GM18505 (cell line): ENCODE results near the gene EGFR.
A peak's percentile ranks its signal among the peaks of the same experiment; 100 is the strongest.

Experiments
- ATAC-seq: cut with Tn5 transposase; IDR thresholded peaks from one replicate; pipeline ENCODE4 v1.9.1; 2021; ENCODE audit not compliant: unreplicated experiment
- POLR2A ChIP-seq: IDR thresholded peaks from 4 replicates; pipeline ENCODE4 v1.6.1; 2011; ENCODE audit warnings: borderline replicate concordance; ENCODE audit not compliant: insufficient read depth, insufficient read length; ENCODE audit errors: extremely low read depth

The EGFR gene

DNA sequence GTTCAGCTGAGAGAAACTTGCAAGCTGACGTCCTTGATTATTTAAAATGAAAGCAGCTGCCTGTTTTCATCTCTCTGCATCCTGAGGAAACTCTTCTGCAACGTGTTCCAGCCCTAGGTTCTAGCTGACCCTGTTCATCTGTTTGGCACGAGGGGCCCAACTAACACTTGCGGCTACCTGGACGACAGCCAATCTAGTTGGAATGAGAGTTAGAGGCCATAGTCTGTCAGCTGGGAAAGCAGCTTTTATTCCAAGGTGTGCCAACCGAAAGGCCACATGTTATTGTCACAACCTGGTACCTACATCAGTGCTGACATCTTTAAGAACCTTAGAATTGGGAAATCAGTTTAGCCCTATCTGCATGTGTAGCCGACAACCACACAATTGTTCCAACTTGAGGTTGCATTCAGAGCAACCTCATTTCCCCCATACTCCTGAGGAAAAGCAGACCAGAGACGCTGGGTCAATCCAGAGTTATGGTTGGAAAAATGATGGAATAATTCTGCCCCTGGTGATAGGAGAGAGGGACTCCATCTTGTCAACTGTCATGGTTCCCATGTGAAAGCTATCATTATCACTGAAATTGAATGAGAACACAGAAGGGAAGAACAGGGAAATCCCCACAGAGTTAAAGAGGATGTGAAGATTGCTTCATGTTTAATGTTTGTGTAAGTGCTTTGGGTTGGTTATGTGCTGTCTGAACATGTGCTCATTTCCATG, 121.6 kb downstream of the EGFR start:
- ATAC-seq = peak; percentile 98

DNA sequence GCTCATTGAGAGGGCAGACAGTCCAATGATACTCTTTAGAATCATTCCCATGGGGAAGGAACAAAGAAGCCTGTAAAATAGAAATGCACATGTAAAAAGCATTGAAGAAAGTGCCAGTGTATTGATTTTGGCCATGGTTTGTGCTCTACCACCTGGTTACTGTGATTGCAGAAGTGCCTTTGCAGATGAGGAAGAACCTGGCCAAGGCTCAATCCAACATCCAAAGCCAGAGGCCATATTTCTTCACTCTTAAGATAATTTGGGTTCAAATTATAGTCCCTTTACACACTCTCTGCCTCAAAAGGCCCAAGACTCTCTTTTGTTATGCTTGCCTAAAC, 122.1 kb downstream of the EGFR start:
- peak; percentile 46 for ATAC-seq
- no peak for TF ChIP-seq POLR2A

More for the DNA sequence above, 121.6 kb downstream of the EGFR start:
- no peak for TF ChIP-seq POLR2A

DNA sequence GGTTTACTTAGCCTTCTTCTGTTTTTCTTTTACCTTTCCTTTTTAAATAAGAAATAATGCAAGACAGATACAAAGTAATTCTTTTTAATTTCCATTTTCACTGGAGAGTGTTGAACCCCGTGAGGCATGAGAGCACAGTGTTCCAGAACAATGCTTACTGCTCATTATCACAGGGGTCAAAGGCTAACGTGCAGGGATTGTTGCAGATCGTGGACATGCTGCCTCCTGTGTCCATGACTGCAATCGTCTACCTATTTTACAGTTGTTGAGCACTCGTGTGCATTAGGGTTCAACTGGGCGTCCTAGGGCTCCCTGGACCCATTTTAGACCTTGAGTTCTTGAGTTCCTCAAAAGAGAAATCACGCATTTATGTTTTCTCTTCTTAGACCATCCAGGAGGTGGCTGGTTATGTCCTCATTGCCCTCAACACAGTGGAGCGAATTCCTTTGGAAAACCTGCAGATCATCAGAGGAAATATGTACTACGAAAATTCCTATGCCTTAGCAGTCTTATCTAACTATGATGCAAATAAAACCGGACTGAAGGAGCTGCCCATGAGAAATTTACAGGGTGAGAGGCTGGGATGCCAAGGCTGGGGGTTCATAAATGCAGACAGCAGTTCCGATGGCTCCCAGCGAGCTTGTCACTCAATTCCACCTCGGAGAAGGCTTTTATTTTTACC, 124.2 kb downstream of the EGFR start:
- TF ChIP-seq POLR2A = no peak
- no peak for ATAC-seq

DNA sequence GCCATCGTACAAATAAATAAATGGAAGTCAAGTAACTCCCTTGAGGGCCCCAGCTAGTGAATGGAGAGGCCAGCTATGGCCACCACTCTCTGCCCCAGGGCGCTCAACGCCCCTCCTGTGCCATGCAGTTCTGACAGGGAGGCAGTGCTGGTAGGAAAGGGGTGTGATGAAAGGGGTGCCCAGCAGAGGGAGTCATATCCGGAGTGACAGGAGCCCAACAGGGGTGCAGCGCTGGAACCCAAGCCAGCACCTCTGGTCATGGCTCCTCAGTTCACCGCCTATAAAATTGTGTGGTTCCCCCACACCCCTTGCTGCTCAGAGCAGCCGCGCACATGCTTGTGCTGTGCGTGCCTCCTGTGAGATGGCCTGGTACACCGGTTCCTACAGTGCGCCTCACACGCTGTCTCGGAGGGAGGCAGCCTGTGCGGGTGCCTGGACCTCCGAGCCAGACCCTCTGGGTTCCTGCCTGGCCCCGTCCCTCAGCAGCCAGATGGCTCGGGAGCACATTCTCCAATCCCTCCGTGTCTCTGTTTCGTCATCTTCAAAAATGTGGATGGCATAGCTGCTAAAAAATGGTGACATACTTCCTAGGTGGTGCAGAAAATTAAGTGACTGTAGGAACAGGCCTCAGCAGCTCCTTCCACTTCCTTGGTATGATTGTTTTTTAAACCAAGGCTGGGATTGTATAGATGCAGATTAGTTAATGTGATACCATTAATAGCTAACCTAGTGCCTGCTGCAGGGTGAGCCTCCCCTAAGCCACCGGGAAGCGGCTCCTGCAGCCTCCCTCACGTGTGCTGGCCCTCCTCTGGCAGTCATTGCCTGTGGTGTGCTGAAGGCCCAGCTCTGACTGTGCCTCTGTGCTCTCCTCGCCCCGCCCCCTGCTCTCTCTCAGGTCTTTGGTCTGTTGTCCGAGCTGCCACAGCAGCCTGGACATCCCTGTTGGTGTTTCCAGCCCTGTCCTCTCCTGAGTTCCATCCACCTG, 125.8 kb downstream of the EGFR start:
- ATAC-seq = no peak

DNA sequence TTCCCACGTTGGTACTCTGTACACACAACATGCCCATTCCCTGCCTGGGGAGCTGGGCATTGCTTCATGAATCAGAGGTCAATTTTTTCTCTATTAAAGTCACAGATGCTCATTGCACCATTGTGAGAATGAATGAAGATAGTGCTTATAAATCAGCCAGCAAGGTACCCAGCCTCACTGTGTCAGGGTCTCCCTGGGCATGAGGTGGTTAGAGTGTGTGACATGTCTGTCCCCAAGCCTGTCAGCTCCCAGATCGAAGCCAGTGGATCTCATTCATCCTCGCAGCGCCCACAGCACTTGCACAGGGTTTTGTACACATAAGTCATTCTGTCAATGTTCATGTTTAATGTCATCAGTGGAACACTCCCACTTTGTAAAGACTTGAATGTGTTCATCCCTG, 126.8 kb downstream of the EGFR start:
- ATAC-seq = no peak
- no peak for TF ChIP-seq POLR2A

More for the DNA sequence above, 125.8 kb downstream of the EGFR start:
- no peak for TF ChIP-seq POLR2A

GRCh38 chr7:55147101-55147500, 128.3 kb downstream of the EGFR start:
- TF ChIP-seq POLR2A = no peak

DNA sequence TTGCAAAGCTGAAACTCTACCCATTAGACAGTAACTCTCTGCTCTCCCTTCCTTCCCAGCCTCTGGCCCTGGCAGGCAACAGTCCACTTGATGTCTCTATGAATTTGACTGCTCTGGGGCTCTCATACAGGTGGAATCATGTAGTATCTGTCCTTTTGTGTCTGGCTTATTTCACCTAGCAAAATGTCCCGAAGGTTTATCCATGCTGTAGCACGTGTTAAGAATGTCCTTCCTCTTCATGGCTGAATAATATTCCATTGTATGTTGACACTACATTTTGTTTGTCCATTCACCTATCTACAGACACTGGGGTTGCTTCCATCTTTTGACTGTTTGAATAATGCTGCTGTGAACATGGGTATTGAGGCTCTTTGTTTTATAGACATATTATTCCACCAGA, 128.9 kb downstream of the EGFR start:
- no peak for TF ChIP-seq POLR2A
- ATAC-seq = no peak

More at GRCh38 chr7:55147101-55147500, 128.3 kb downstream of the EGFR start:
- ATAC-seq = no peak

GRCh38 chr7:55148571-55148970, 129.8 kb downstream of the EGFR start:
- TF ChIP-seq POLR2A = no peak
- no peak for ATAC-seq

GRCh38 chr7:55149001-55149400, 130.2 kb downstream of the EGFR start:
- ATAC-seq = no peak
- TF ChIP-seq POLR2A = no peak

DNA sequence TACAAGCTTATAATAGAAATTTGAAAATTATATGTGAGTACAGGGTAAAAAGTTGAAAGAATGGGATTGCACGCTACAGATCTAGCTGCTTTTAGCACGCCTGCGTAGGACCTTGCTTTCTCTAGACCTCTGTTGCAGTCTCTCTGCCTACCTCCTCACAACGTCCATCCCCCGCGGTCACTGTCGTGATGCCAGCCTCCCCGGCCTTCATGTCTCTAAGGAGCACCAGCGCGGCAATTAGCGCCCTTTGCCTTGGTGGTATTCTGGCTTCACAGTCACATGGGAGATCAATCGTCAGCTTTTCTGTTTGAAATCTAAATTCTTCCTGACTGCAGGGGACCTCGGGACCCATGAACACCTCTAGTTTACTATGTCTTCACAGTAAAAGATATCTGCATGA, 131.3 kb downstream of the EGFR start:
- no peak for ATAC-seq
- TF ChIP-seq POLR2A = no peak

GRCh38 chr7:55150709-55151451, 132.1 kb downstream of the EGFR start:
- no peak for TF ChIP-seq POLR2A
- no peak for ATAC-seq

DNA sequence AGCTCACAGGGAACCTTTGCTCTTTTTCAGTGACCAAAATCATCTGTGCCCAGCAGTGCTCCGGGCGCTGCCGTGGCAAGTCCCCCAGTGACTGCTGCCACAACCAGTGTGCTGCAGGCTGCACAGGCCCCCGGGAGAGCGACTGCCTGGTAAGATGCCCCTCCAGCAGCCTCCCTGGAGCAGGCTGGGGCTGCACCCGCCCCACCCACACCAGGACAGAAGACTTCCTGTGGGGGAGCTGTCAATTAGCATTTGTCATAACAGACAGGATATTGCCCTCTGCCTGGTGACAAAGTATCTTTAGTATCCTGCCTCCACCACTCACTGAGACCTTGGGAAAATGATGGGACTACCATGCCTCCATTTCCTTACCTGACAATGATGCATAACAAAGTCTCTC, 133.7 kb downstream of the EGFR start:
- no peak for TF ChIP-seq POLR2A
- no peak for ATAC-seq

DNA sequence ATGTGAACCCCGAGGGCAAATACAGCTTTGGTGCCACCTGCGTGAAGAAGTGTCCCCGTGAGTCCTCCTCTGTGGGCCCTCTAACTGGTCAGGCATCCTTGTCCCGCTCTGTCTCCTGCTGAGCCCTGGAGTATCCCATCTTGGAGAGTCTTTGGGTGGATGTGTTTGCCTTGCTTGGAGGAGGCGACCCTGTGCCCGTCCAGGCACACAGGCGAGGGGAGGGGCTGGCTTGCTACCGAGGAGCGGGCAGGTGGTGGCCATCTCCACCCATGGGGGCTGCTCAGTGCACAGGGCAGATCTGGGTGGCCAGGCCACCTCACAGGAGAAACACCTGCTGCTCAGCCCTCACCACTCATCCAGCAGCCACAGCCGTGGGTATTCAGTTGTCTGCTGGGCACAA, 135.3 kb downstream of the EGFR start:
- no peak for TF ChIP-seq POLR2A
- no peak for ATAC-seq
